ENCODE results near the gene APLP2.
"Not testable (repeated sequence)": the region's sequence is repeated elsewhere in the genome, so short reads cannot be mapped to it uniquely, and the experiment has no call there.

APLP2 gene

GRCh38 chr11:130192845-130193267 is 123.2 kb downstream of the APLP2 start:
- no peak overlapping the region for H2AFZ ChIP-seq (ENCODE audit: low read depth, low read length)
- no peak overlapping the region for H3K4me2 ChIP-seq (ENCODE audit: insufficient read depth, low read length)
- no peaks in the 10 kb centered on the region for H3K4me1 ChIP-seq (ENCODE audit: insufficient read depth, low read length)
- no peak overlapping the region for H3K4me3 ChIP-seq (ENCODE audit: low read depth in 1 of 2, low read length in 2 of 2)
- H3K27ac ChIP-seq (ENCODE audit: low read length): no peak overlapping the region
- no peaks in the 10 kb centered on the region for H4K20me1 ChIP-seq (ENCODE audit: insufficient read depth, low read length)
- H3K79me2 ChIP-seq (ENCODE audit: insufficient read depth, low read length): no peaks in the 10 kb centered on the region
- H3K9me3 ChIP-seq (ENCODE audit: insufficient read depth, low read length, severe bottlenecking): no peaks in the 10 kb centered on the region
- no peak for TF ChIP-seq EZH2 (IDR thresholded peaks at IDR 0.05; ENCODE audit: borderline replicate concordance, low read depth, low read length, severe bottlenecking)
- H3K9ac ChIP-seq (ENCODE audit: low read depth, low read length): no peak overlapping the region
- no peak for DNase-seq
- no peaks in the 10 kb centered on the region for H3K36me3 ChIP-seq (ENCODE audit: insufficient read depth, low read length)
- no peaks in the 10 kb centered on the region for H3K27me3 ChIP-seq (ENCODE audit: insufficient read depth, low read length, poor library complexity)
- no peak for ATAC-seq (ENCODE audit: insufficient read depth, low read depth)

GRCh38 chr11:130193551-130193950 is 123.9 kb downstream of the APLP2 start:
- not testable (repeated sequence) for H3K79me2 ChIP-seq (ENCODE audit: insufficient read depth, low read length); H4K20me1 ChIP-seq (ENCODE audit: insufficient read depth, low read length); H3K4me2 ChIP-seq (ENCODE audit: insufficient read depth, low read length); H2AFZ ChIP-seq (ENCODE audit: low read depth, low read length); ATAC-seq (ENCODE audit: insufficient read depth, low read depth); H3K4me1 ChIP-seq (ENCODE audit: insufficient read depth, low read length); H3K27me3 ChIP-seq (ENCODE audit: insufficient read depth, low read length, poor library complexity); H3K4me3 ChIP-seq (ENCODE audit: low read depth in 1 of 2, low read length in 2 of 2); H3K27ac ChIP-seq (ENCODE audit: low read length); DNase-seq; H3K36me3 ChIP-seq (ENCODE audit: insufficient read depth, low read length); H3K9me3 ChIP-seq (ENCODE audit: insufficient read depth, low read length, severe bottlenecking); H3K9ac ChIP-seq (ENCODE audit: low read depth, low read length)

Data from DND-41 (cell line).